Measurements from ENCODE around the gene PRKCH.
"Not testable (repeated sequence)": the region's sequence is repeated elsewhere in the genome, so short reads cannot be mapped to it uniquely, and the experiment has no call there.

PRKCH gene

DNA sequence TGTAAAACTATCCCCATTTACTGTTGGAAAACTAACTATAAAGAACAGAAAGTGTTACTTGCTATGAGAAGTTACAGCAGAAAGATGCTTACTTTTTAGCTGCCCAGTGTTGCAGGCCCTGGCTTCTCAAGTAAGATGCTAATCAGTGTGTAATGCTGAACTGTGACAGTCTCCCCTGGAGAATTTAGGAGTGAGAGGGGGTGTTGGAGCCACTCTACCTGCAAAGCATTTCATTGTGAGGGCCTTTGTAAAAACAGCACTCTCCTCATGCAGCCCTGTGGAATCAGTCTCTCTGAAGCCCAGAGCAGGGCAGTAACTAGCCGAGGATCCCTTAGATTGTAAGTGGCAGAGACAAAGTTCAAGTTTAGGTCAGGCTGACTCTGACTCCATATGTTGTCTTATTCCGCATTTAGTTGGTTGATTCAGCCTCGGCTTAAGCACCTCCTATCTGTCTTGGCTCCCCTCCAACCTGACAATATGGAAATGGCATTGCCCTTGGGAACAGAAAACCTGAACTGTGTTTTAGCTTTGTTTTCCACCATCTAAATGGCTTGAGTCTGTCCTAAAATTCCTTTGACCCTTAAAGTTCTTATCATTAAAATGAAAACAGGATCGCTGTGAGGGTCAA, 141.3 kb downstream of the PRKCH start:
- DNase-seq, result peak; percentile 39

GRCh38 chr14:61463664-61464285, 142.4 kb downstream of the PRKCH start:
- no peak for DNase-seq

- DNase-seq, result not testable (repeated sequence)
These were observed 143.4 kb downstream of the PRKCH start for GRCh38 chr14:61464539-61465320.

DNA sequence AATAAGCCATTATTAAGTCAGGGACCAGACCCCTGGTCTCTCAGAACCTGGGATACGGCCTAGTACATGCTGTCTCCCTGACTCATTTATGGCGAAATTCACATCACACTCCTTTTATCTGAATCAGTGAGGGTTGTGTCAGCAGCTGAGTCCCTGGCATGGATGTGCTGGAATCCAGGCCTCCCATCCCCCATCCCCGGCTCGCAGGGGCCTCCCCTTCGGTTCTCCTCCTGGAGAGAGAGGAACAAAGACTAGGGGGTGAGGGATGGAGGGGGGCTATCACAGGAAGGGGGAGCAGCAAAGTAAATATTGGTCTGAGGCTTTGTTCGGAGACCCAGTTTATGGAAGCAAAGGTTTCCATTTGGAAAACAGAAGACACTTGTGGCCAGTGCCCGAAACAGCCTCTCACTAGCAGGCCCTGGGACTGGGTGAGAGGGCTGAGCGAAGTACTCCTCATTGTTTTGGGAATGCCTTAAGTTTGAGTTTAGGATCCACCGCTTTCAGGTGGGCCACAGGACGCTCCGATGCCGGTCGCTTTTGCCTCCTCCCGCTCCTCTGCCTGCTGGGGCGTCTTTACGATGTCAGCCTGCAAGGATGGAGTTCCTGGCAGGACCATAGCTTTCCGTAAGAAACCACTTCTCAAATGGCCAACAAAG, 145.0 kb downstream of the PRKCH start:
- DNase-seq, result no peak

DNA sequence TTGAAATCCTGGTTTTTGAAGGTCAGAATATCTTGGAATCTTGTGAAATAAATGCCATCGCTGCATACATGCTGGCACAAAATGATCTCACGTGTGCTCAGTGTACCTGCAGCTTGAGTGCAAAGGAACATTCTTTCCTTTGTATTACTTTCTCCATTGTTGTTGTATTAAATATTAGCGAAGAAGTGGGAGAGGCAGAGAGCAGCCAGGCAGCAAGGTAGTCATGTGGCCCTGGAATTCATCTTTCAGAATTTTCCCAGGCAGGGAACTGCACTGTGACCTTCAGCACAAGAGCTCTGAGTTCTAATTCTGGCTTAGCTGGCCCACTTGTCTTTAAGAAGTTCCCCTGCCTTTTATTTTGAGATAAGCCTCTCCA, 145.5 kb downstream of the PRKCH start:
- DNase-seq, result no peak

GRCh38 chr14:61467296-61467695, 145.9 kb downstream of the PRKCH start:
- DNase-seq, result no peak

GRCh38 chr14:61468063-61468825, 146.9 kb downstream of the PRKCH start:
- no peak for DNase-seq

- DNase-seq, result no peak
These were observed 148.4 kb downstream of the PRKCH start for GRCh38 chr14:61469781-61470180.

- DNase-seq, result peak; percentile 6
These were observed 149.0 kb downstream of the PRKCH start for GRCh38 chr14:61470261-61470960.

GRCh38 chr14:61470961-61471293, 149.5 kb downstream of the PRKCH start:
- DNase-seq, result no peak

GRCh38 chr14:61471297-61472005, 150.1 kb downstream of the PRKCH start:
- DNase-seq, result no peak

GRCh38 chr14:61472011-61472672, 150.8 kb downstream of the PRKCH start:
- DNase-seq, result peak; percentile 64

DNA sequence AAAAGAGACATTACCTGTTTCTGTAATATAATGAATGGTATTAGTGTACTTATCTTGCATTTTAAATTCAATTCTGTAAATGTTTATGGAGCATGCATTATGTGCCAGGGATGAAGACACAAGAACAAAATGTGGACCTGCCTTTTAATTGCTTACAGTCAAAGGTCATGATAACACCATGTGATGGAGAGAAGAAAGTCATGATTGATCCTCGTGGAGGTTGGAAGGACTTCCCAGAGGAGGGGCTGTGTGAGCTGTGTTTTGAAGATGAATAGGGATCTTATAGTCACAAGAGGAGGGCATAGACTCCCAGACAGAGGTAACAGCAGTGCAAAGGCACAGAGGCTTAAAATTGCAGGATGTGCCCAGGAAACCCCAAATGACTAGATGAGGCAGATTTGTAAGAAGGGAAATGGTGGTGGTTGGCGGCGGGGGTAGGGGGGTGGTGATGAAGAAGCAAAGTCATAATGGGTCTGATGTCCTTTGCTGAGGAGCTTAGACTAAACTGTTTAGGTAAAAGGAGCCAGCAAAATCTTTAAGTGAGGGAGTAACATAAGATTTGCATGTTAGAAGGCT, 151.5 kb downstream of the PRKCH start:
- no peak for DNase-seq

- no peak for DNase-seq
These were observed 152.6 kb downstream of the PRKCH start for GRCh38 chr14:61474015-61474414.

DNA sequence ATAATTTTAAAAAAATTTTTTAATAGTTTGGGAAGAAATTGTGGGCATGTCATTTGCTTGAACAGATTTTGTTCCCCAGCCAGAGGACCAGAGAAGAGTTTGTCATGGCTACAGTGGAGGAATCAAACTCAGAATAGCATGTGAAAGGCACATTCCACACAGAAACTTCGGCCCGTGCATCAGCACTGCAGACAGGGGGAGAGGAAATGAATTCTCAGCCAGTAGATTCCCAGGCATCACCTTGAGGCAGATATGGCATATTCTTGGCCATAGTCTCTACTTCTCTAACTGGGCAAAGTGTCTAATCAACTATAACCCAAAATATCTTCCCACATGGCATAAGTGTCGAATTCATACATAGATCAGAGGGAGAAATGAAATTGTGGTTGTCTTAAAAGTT, 153.3 kb downstream of the PRKCH start:
- DNase-seq, result no peak

DNA sequence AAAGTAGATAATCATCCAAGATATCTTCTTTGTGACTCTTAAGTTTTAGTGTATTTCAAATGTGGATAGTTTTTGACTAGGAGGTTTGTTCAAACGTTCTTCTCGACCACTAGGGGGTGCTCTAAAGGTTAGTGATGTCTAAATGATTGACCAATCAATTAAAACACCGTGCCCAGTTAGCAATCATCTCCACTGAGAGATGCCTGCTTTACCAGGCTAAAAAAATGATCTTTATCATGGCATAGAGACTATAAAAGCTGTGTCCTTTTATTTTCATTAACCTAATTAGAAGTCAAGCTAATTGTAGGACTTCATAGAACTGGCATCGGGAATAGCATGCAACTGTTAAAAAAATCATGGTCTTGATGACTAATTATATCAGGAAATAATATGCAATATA, 153.9 kb downstream of the PRKCH start:
- peak; percentile 71 for DNase-seq

GRCh38 chr14:61476105-61476753, 154.8 kb downstream of the PRKCH start:
- DNase-seq, result no peak

- peak; percentile 84 for DNase-seq
These were observed 155.5 kb downstream of the PRKCH start for GRCh38 chr14:61476754-61477410.

GRCh38 chr14:61477712-61478462, 156.5 kb downstream of the PRKCH start:
- no peak for DNase-seq

Data from OCI-M1 (cell line).